Medulla oblongata (tissue), 1 donor: ENCODE measurements around the gene LRRC9.
"Not testable (repeated sequence)": the region's sequence is repeated elsewhere in the genome, so short reads cannot be mapped to it uniquely, and the experiment has no call there.

Source experiments
- DNase-seq: peaks from one replicate; pipeline ENCODE4 v3.0.0-alpha.2; 2015; ENCODE audit errors: extremely low spot score

Gene LRRC9

DNA sequence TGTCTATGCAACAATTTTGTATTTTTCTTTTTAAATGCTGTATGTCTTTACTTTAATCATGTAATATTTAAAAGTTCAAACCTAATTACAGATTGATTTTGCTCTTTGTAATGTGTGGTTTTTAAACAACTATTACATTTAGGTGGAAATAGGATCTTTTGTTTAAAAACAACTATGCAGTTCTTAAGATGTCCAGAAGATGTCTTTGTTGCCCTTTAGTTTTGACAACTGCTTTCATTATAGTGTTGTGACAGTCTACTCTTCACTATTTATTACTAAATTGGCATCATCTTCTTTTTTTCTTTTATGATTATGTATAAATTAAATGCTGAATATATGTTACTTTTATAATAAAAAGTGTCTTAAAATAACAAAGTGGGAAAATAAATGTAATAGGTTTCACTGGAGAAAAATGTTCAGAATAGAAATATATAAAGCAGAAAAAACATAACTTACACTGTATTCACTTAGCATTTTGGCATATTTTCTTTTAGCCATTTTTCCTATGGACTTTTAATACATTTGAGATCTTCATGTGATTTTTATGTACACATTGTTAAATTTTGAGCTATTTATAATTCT lies 144.6 kb downstream of the LRRC9 start:
- peak; percentile 67 for DNase-seq

- DNase-seq, result no peak
Observed at GRCh38 chr14:60067882-60068281, 147.9 kb downstream of the LRRC9 start.

DNA sequence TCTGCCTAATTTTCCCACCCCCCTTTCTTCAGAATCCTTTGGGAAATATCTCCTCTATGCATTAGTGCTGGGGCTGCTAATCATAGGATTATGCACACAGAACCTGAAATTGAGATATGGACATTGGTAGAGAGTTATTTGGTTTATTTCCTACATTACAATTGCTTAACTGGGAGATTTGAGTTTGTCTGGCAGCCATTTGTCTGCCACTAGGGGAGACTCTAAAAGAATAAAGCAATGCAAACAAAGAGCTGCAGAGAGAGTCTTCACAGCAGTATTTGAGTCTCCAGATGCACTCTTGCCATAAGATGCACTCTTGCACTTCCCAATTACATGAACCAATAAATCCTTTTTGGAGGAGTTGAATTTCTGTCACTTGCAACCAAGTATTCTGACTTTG lies 159.8 kb downstream of the LRRC9 start:
- no peak for DNase-seq

DNA sequence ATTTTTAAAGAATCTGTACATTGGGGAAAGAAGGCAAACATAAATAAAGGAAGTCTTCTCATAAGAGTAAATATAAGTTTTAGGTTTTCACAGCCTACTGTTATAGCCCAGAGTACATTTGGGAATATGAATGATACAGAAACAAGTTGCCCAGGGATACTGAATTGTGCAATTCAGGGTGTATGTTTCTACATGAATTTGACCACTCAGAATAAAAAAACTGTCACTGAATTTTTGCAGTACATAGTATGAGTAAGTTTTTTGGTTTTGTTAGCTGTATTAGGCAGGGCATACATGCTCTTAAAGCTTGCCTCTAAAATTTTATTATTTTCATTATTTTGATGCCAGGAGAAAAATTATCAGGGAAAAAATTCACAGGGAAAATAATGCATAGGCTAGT lies 165.1 kb downstream of the LRRC9 start:
- DNase-seq, result no peak

- DNase-seq, result no peak
Observed at GRCh38 chr14:60085693-60086092, 165.7 kb downstream of the LRRC9 start.

- DNase-seq, result no peak
Observed at GRCh38 chr14:60087668-60088067, 167.7 kb downstream of the LRRC9 start.

- DNase-seq, result no peak
Observed at GRCh38 chr14:60089221-60089620, 169.3 kb downstream of the LRRC9 start.

- DNase-seq, result peak; percentile 74
Observed at GRCh38 chr14:60090864-60091519, 171.0 kb downstream of the LRRC9 start.

DNA sequence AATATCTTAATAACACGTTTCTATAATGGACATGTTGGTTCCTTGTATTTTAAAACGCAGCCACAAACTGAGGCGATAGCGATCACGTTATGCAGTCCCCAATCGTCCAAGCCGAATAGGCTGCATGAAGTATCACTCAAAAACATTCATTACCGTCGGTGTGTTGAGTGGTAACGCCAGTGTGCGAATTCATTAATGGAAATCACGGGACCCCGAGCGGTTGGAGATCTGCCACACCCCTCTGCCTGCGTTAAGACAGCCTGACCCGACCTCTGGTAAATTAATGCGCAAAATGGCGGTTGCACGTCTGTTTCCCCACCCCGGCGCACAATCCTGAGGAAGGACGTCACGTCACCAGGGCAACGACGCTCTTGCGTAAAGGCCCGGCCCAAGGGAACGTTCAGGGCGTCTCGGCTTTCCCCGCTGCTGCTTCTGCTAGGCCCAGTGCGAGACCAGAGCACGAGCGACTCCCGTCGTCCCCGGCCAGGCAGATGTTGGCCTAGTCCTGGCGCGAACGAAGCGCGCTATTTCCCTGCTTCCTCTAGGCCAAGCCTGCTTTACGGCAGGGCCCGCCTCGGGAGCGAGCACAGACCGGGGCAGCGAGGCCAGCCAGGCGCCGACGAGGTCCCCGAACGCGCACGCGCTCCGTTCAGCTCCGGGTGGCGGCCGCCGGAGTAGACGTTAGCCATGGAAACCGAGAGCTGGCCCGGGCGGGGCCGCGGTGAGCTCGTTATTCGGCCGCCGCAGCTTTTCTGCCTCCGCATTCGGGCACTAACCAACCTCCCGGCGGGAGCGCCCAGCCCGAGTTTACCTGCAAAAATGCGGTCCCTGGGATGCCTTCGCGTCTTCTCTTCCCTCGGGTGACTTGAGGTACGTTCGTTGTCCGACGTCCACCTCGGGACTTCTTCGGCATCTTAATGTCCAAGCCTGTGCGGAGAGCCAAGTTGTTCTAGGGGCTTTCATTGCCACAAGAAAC lies 171.9 kb downstream of the LRRC9 start, which contains the start of gene PCNX4:
Gene PCNX4, plus strand, starts transcription at position 374 of the 976 bp plus-strand sequence. CDS start 15,716 bp downstream, outside the sequence.
- DNase-seq, result peak; percentile 99

DNA sequence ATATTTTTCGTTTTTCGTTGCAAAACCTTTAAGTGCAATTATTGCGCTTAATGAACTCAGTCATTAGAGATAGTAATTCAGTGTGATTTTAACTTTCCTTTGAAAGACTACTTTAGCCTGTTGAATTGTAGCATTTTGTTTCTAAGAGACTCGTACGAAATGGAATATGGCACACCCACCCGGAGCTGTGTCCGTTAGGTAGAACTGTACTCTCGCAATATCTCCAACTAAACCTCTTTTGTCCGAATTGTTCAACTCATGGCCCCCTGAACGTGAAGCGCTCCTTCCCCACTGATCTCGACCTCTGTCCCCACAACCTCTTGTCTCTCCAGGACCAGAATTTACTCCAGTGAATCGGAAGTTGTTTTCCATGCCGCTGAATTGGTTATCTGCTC lies 172.6 kb downstream of the LRRC9 start:
- DNase-seq, result peak; percentile 56

DNA sequence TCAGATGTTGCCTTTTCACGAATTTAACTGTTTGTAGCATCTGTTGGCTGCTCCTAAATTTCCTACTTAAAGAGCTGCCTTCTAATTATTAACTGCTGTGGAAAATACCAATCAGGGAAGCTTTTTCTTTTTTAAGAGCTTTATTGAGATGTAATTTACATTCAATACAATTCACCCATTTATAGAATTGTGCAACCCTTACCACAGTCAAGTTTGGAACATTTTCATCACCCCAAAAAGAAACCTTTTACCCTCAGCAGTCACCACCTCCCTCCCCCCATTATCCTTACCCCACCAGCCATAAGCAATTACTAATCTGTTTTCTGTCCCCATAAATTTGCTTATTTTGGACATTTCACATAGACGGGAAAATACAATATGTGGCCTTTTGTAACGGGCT lies 173.1 kb downstream of the LRRC9 start:
- DNase-seq, result no peak

- DNase-seq, result no peak
Observed at GRCh38 chr14:60093606-60094005, 173.7 kb downstream of the LRRC9 start.

- DNase-seq, result no peak
Observed at GRCh38 chr14:60094306-60094897, 174.5 kb downstream of the LRRC9 start.

GRCh38 chr14:60095231-60095630 lies 175.3 kb downstream of the LRRC9 start:
- DNase-seq, result no peak

- no peak for DNase-seq
Observed at GRCh38 chr14:60095781-60096450, 176.0 kb downstream of the LRRC9 start.

GRCh38 chr14:60097974-60098373 lies 178.0 kb downstream of the LRRC9 start:
- DNase-seq, result no peak

- DNase-seq, result not testable (repeated sequence)
Observed at GRCh38 chr14:60099855-60100254, 179.9 kb downstream of the LRRC9 start.

DNA sequence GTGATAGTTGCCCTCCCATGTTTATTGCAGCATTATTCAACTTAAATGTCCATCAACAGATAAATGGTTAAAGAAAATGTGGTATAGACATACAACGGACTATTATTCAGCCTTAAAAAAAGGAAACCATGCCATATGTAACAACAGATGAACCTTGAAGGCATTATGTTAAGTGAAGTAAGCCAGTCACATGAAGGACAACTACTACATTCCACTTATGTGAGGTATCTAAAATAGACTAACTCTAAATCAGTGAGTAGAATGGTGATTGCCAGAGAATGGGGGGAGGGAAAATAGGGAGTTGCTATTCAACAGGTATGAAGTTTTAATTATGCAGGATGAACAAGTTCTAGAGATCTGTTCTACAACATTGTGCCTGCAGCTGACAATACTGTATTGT lies 181.8 kb downstream of the LRRC9 start:
- no peak for DNase-seq

DNA sequence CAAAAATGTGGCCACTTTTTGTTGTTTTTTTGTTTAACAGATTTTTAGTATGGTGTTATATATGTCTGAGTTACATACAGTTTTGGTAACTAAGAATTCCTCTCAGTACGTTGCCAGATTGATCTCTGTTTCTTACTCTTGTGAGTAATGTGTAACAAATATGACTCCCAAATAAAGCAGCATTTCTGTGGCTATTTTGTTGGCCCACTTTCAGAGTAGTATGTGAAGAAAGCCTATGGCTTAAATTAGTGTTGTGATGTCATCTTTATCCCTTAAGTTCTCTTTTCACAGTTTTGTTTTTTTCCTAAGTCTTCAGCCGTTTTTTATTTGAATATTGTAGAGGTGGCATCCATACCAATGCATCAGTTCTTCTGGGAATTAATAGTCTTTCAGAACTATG lies 182.4 kb downstream of the LRRC9 start:
- DNase-seq, result no peak

GRCh38 chr14:60106339-60106738 lies 186.4 kb downstream of the LRRC9 start:
- peak; percentile 79 for DNase-seq

- DNase-seq, result no peak
Observed at GRCh38 chr14:60107477-60107876, 187.5 kb downstream of the LRRC9 start.

DNA sequence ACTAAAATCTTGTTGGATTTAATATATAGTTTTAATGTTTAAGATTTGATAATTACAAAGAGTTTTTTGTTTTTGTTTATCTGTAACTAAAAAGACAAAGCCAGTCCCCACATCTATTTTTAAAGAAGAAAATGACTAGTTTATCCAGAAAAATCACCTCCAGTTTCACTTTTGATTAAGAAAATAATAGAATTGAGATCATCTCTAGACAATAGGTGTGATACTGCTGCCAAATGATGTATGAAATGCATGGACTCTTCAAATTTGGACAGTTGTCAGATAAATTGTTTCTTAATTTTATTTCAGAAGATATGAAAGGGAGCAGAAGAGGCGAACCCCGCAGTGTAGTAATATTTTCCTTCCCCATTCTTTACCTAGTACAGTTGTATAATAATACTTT lies 191.8 kb downstream of the LRRC9 start:
- no peak for DNase-seq
